DMS 273 (cell line): Measurements from ENCODE around the gene TMCO5A.
A peak's percentile ranks its signal among the peaks of the same experiment; 100 is the strongest.
"Not testable (repeated sequence)": the region's sequence is repeated elsewhere in the genome, so short reads cannot be mapped to it uniquely, and the experiment has no call there.

Experiments used
- DNase-seq: peaks from one replicate; lab custom pipeline; 2025; ENCODE audit not compliant: unreplicated experiment; lab: John Stamatoyannopoulos, UW

Gene TMCO5A

DNA sequence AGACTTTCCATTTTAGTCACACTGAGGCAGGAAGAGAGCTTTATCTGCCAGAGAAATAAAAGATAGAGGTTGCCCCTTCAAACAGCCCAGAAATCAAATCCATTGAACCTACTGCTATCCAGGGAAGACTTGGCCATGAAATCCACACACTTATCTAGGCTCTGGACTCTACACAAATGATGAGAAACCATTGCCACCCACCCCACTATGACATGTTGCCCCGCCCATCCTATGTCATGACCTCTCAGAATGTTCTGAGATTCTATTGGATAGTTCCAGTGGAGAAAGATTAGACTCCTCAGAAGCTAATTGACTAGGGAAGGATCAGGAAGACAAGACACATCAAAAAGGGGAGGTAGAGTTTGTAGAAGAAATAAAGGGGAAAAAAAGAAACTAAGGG is at the start of gene TMCO5A:
Gene TMCO5A (plus strand): TSS at position 301 of the 400 bp plus-strand sequence. CDS start 1,684 bp downstream, outside the sequence.
- no peak for DNase-seq

- no peak for DNase-seq
Observed at GRCh38 chr15:37885651-37886050, 48.8 kb upstream of the TMCO5A start.

DNA sequence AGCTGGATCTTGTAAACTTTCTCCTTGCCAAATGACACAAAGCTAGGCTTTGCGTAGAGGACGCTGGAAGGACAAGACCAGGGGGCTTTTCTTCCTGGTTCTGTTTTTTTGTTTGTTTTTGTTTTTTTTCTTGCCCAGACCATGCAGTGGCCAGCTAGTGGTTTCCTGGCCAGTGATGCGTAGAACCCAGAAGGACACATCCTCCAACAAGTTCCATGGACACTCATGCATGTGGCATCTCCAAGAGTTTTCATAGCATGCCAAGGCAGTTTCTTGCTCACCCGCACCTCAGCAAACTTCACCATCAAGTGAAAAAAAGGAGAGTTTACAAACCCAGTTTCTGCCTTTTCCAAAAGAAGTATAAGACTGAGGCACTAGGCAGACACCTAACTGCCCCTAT is 46.1 kb upstream of the TMCO5A start:
- DNase-seq, result no peak

- DNase-seq, result peak; percentile 44
Observed at GRCh38 chr15:37891766-37892368, 42.6 kb upstream of the TMCO5A start.

DNA sequence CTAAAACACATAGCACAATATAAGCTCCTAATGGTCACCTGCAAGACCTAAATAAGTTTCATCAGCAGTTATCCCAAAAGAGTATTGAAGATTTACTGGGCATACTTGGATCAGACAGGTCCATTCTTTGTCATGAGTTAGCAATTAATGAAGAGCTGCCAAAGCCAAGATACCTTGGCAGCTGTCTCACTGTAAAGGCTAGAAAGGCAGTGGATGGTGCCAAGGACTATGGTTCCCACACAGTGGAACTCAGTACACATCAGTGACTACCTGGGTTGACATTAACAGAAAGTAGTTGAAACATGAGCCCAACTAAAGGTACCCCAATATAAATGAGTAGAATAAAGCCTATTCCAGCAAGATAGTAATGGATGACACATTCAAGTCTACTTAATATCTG is 41.1 kb upstream of the TMCO5A start:
- no peak for DNase-seq

DNA sequence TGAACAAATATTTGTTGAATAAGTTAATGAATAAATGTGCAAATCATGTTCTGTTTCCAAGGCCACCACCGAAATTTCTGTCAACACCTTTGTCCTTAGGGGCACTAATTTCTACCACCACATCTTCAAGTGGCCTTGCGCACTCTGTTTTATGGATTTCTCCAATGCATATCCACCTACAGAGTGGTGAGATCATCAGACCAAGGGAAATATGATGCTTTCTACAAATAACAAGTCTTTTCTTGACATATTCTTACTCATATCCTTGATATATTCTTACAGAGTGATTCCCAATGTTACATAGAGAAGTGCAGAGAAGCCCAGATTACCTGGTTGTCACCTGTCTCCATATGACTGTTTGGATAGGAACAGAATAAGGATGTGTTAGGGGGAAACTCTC is 36.1 kb upstream of the TMCO5A start:
- no peak for DNase-seq

GRCh38 chr15:37900326-37901221 is 33.9 kb upstream of the TMCO5A start:
- DNase-seq, result no peak

DNA sequence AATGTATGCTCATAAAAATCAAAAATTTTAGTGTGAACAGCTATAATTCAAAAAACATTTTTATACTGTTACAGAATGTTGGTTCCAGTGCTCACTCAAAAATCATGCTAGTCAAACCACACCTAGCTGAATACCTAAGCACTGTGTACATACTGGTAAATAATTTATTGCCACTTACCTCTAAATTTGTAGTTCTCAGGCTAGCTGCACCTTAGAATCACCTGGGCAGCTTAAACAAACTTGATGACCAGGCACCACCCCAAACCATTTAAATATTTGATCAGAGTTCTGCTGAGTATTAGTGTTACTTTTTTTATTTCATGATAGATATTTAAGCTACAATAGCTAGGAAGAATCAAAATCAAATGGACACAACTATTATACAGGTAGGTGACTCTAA is 32.3 kb upstream of the TMCO5A start:
- no peak for DNase-seq

DNA sequence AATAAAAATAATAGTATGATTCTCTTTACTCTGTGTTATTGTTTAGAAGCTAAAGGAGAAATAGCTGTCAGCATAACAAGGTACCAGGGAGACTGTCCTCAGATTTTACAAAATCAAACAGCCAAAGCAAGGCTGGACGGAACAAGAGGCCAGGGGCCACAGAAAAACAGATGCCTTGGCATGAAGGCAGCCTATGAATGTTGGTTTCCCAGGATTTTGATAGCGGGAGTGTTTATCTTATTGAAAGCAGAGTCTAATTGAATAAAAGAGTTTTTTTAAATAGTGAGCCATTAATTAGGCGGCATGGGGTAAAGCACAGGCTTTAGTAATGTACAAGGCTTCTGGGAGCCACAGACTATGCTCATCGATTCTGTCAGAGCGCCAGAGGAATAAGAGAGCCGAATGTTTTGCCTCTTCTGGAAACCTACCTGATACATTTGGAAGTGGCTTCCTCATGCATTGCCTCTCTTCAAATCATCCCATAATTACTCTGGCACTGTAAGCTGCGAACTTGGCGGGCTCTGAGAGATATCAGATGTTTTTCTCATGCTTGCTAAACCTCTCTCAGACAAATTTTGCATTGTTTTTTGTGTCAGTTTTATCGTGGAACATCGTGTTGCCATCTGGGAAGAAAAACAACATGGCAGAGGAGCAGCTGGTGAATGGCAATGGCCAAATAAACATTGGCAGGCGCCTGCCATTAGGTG is 30.4 kb upstream of the TMCO5A start:
- peak; percentile 2 for DNase-seq

DNA sequence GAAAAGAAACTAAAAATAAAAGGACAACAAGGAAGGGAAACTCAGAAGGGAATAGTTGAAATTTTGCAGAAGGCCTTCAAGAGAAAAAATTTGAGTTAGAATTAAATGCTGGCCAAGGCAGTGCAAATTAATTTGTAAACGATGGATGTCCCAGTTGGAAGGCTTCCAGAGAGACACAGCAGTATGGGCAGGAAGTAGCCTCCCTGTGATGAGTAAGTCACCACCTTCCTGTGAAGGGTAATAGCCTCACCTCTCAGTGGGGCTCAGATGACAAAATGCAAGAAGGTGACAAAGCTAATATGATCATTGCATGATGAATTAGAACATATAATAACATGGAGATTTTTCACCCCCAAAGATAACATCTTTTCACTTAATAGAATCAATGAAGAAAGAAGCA is 27.3 kb upstream of the TMCO5A start:
- no peak for DNase-seq

DNA sequence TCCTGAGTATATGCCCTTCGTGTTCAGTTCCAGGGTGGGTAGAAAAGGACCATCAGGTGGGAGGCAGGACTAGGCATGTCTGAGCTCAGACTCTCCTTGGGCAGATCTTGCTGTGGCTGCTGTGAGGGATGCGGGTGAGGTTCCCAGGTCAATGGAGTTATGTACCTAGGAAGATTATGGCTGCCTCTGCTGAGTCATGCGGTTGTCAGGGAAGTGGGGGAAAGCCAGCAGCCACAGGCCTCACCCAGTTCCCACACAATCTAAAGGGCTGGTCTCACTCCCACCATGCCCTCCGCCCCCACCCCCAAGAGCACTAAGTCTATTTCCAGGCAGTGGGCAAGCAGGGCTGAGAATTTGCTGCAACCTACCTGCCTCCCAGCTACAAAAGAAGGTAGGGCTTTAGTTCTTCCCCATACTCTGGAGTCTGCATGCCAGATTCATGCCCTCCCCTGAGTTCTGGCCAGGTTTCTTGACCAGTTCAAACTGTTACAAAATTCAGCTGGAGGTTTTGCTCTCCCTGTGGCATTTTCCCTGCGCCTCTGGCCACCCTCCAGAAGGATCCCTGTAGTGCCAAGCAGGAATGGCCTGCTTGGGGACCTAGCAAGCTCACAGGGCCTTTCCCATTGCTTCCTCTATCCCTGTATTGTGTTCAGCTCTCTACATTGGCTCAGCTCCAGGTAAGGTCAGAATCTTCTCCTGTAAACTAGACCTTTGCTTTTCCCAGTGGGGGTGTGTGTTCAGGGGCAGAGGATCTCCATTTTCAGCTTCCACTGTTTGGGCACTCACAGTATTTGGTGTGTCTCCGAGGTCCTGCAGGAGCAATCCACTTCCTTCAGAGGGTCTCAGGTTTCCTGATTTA is 12.7 kb upstream of the TMCO5A start:
- no peak for DNase-seq

DNA sequence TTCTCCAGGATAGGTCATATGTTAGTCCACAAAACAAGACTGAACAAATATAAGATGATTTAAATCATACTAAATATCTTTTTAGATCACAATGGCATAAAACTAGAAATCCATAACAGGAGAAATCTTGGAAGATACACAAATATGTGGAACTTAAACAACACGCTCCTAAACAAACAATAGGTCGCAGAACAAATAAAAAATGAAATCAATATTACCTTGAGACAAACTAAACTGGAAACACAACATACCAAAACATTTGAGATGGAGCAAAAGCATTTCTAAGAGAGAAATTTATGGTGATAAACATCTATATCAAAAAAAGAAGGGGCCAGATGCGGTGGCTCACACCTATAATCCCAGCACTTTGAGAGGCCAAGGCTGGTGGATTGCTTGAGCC is 8.3 kb upstream of the TMCO5A start:
- no peak for DNase-seq

- DNase-seq, result no peak
Observed at GRCh38 chr15:37929238-37929637, 5.2 kb upstream of the TMCO5A start.

GRCh38 chr15:37931321-37931720 is 3.1 kb upstream of the TMCO5A start:
- DNase-seq, result no peak

- no peak for DNase-seq
Observed at GRCh38 chr15:37931868-37932267, 2.6 kb upstream of the TMCO5A start.

GRCh38 chr15:37932549-37932948 is 1.9 kb upstream of the TMCO5A start:
- no peak for DNase-seq

GRCh38 chr15:37933666-37934065 is 774 bp upstream of the TMCO5A start:
- no peak for DNase-seq

DNA sequence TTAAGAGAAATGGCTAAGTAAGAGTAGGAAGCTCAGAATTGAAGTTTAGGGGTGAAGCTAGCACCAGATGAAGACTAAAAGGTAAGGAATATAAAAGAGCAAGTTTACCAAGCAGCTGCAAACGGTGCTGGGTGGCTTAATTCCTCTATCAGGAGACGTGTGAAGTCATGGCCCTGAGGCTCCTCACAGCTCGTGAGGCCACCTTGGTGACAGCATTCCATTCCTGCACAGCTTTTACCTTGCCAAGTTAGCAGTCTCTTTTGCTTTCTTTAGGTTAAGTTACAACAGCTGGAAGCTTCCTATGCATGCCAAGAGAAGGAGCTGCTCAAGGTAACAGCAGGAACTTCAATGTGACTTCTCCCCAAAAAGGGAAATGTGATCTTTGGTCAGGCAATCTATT is 6.4 kb downstream of the TMCO5A start:
- DNase-seq, result no peak

- DNase-seq, result no peak
Observed at GRCh38 chr15:37941779-37942178, 7.3 kb downstream of the TMCO5A start.

DNA sequence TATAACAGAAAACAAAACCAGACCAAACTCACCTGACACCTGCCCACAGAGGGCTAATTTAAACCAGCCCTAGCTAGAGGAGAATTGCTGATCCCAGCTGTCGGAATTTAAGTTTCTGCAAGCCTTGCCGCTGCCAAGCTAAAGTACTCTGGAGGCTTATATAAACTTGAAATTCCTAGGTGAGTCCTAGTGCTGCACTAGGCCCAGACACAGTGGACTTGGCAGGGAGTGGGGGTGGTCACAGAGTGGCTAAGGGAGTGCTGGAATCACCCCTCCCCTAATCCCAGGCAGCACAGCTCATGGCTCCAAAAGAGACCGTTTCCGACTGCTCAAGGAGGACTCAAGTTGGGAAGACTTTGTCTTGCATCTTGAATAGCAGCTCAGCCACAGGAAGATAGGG is 17.6 kb downstream of the TMCO5A start:
- no peak for DNase-seq

GRCh38 chr15:37960742-37961141 is 26.3 kb downstream of the TMCO5A start:
- not testable (repeated sequence) for DNase-seq
